ENCODE data around the gene VAV2.
"Not testable (repeated sequence)": the region's sequence is repeated elsewhere in the genome, so short reads cannot be mapped to it uniquely, and the experiment has no call there.

Gene VAV2

DNA sequence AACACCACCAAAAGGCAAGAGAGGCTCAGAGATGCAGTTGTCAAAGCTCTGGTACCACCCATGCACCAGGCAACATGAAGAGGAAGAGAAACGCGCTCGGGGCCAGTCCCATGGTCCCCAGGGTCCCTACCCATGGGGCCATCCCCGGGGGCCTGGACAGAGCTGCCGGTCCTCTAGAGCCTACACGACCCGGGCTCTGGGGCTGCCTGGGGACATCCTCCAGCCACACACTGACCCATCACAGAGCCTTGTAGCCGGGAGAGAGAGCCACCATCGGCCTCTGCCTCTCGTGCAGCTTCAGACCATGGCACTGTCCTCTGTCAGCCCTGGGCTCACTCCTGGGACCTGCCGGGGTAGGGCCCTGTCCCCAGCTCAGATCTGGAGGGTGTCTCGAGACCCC is 23.7 kb downstream of the VAV2 start:
- no peak for DNase-seq

DNA sequence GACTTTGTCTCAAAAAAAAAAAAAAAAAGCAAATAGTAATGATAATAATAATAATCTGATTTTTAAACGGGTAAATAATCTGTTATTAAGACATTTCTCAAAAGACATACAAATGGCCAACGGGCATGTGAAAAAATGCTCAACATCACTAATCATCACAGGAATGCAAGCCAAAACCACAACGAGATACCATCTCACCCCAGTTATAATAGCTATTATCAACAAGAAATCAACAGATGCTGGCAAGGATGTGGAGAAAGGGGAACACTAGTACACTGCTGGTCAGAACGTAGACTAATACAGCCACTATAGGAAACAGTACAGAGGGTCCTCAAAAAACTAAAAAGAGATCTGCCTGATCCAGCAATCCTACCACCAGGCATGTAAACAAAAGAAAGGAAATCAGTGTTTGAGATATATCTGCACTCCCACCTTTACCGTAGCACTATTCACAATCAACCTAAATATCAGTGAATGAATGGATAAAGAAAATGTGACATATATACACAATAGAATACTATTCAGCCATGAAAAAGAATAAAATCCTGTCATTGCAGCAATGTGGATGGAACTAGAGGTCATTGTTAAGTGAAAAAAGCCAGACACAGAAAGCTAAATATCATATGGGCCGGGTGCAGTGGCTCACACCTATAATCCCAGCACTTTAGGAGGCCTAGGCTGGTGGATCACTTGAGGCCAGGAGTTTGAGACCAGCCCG is 24.9 kb downstream of the VAV2 start:
- DNase-seq: no peak

DNA sequence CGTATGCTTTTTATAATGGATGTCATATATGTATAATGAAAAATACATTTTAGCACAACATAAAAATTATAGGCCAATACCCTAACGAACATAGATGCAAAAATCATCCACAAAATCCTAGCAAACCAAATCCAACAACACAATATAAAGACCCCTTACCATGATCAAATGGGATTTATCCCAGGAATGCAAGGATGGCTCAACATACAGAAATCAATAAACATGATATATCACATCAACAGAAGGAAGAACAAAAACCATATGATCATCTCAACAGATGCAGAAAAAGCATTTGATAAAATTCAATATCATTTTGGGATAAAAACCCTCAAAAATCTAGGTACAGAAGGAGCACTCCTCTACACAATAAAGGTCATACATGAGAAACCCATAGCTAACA is 27.7 kb downstream of the VAV2 start:
- DNase-seq: no peak

DNA sequence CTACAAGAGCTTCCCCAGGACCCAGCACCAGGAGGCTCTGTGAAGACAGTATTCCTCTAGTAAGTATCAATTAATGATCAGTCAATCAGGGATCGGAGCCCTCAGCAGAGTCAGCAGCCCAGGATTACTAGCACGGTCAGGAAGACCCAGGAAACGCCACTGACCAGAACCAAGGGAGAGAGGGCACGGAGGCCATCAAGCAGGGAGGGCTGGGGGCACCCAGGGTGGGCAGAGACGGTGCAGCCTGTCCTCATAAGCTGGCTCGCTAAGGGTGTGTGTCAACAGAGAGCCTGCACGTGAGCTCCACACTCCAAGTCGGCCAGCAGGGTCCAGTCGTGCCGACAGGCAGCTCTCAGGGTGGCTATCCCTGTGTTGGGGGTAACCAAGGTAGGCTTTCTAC is 29.0 kb downstream of the VAV2 start:
- no peak for DNase-seq

DNA sequence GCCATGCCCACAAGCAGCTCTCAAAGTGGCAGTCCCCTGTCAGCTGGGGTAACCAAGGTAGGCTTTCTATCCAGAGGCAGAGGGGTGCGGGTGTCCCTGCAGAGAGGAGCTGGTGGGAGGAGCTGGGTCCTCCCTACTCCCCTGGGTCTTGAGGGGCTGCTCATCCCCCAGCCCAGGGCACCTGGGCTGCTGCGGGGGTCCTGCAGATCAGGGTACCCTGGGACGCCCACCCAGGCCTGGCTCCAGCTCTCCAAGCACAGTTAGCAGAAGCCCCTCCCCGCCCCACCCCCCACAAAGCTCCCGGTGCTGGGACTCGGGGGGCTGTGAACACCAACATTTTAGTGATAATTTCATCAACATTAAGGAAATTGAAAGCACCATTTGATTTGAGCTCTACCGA is 29.8 kb downstream of the VAV2 start:
- DNase-seq: no peak

DNA sequence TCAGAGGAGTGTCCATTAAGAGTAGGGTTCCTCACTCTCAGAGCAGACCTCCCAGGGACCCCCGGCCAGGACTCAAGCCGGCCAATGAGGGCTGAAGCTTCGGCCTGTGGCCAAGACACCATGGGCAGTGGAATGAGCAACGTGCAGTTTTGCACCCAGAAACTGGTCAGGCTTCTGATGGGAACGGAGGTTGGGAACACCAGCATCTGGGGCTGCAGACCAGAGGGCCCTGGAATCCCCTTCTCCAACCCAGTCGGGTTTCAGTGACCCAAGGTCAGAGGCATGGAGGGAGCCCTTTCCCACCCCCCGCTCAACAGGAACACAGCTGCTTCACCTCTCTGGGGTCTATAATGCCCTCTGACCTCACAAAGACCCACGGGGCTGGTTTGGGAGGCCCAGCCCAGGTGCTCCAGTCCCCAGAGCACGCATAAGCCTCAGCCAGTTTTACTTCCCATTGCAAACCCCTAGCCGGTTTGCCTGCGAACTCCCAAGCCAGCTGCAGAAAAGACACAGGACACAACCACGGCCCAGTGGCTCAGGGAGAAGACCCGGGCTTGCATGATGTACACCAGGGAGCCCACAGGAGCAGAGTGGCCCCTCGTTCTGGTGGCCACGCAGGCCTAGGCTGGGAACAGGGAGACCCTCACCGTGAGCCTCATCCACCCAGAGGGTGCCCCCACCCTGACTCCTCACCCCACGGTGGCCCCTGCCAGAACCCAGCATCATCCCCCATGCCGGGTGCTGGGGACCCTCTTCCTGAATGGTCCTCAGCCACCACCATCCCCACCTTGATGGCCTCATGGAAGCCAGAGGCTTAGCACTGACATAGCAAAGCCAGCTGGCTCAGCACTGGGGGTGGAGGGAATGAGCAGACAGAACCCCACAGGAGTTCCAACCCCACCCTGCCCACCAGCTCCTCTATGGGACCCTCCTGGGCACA is 30.6 kb downstream of the VAV2 start:
- no peak for DNase-seq

DNA sequence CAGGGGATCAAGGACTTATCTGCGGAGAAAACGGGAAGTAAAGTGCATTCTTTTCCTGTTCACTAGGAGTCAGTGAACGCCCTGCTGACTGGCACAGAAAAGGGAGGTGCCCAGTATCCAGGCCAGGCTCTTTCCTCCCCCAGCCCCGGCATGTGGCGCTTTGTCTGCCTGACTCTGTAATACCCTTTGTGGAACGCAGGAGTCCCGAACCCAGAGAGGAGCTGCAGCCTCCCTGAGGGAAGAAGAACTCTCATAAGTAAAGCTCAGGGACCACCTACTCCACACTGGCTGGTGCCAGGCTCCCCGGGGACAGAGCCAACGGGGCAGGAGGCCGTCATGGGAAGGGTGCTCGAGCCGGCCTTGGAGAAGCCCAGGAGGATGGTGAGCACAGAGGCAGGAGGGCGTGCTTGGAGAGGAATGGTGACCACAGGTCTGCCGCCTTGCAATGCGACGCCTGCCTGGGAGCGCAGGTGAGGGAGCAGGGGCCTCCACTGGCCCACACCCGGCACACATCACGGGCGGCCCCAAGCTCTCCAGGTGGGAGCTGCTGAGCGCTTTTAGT is 31.5 kb downstream of the VAV2 start:
- peak in 1 of 2 donors; percentile 33 for DNase-seq

DNA sequence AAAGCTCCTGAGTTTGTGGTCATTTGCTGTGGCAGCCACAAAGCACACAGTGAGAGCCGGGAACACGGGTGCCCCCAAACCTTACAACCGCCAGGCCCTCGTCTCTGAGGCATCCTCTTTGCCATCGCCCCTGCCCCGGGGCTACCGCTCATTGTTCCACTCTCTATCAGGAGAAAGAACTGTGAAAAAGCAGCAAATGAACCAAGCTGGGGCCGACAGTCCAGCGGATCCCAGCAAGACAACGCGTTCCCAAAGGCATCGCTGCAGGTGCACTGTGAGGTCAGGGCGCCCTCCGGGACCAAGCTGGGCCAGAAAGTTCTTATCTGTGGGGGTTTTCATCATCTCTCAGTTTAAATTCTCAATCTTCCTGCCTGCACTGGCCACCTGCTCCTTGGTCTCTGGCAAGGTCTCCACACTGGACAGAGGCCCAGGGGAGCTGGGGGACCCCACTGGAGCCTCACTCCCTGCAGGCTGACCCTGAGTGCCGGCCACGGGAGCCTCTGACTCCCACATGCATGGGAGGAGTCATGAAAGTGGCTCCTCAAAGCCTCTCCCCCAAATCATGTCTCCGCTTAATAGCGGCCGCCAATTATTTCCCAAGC is 32.1 kb downstream of the VAV2 start:
- DNase-seq: no peak

DNA sequence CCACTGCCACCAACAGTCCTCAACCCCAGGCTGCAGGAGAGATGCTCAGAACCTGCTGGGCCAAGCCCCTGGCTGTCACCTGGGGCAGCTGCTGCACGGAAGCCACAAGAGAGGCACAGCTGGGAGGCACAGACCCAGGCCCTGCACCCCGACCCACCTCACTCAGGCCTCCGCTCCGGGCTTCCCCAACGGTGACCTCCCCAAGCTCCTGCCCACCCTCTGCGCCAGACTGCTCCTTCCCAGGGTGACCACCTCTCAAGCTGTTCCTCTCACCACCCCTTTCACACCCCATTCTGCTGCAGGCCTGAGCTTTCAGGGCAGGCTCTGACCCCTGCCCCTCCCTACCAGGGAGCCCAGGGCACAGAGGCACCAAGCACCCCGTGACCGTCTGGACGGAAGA is 33.0 kb downstream of the VAV2 start:
- DNase-seq: no peak

DNA sequence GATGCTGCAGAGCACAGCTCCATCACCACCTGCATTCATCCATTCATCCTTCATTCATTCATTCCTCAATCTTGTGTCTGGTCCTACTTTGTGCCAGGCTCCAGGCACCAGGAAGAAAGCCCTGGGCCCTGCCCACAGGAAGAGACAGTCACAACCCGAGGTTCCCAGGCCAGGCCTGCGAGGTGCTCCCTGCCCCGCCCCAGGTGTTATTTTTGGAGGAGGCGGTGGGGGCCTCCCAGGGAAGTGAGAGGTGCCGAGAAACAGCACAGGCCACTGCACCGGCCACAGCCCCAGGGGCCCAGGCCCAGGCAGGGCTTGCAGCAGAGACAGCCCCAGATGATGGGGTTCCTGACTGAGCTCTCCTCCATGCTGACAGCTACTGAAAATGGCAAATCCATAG is 33.4 kb downstream of the VAV2 start:
- no peak for DNase-seq

DNA sequence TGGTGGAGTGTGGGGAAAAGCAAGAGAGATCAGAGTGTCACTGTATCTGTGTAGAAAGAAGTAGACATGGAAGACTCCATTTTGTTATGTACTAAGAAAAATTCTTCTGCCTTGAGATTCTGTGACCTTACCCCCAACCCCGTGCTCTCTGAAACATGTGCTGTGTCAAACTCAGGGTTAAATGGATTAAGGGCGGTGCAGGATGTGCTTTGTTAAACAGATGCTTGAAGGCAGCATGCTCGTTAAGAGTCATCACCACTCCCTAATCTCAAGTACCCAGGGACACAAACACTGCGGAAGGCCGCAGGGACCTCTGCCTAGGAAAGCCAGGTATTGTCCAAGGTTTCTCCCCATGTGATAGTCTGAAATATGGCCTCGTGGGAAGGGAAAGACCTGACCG is 34.4 kb downstream of the VAV2 start:
- DNase-seq: not testable (repeated sequence)

DNA sequence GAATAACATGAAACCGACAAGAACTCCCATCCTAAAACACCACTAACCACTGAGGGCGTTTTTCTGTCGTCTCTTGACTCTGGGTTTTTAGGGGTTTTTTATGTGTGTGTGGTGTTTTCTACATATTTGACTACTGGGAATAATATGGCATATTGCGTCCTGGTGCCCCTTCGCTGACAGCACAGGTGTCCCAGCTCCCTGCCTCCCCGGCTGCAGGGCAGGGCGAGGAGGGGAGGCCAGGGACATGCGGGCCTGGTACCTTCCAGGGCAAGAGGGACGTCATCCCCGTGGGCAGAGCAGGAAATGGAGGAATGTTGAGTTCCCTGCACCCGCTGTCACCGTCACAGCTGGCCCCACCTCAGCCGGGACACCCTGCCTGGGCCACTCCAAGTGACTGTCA is 34.8 kb downstream of the VAV2 start:
- DNase-seq: no peak

DNA sequence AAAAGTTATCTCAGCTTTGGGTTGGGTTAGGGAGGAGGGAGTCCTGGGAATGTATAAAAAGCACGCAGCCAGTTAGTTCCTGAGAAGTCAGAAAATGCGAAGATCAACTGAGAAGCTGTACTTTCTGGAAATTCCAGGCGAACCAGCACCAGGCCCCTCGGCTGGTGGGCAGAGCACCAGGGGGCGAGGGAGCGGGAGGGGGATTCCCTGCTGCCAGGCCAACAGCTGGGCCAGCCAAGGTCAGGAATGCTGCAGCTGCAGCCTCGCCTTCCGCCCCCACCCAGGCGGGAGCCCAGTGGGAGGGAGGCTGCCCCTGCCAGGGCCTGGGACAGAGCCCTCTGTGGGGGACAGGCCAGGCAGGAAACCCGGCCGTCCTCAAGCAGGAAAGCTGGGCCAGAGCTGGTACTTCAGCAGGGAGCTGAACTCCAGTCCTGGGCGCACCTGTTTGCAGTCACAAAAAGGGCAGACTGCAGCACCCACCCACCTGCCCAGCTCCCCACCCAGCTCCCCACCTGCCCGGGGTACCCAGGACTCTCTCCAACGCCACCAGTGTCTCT is 35.5 kb downstream of the VAV2 start:
- DNase-seq: no peak

DNA sequence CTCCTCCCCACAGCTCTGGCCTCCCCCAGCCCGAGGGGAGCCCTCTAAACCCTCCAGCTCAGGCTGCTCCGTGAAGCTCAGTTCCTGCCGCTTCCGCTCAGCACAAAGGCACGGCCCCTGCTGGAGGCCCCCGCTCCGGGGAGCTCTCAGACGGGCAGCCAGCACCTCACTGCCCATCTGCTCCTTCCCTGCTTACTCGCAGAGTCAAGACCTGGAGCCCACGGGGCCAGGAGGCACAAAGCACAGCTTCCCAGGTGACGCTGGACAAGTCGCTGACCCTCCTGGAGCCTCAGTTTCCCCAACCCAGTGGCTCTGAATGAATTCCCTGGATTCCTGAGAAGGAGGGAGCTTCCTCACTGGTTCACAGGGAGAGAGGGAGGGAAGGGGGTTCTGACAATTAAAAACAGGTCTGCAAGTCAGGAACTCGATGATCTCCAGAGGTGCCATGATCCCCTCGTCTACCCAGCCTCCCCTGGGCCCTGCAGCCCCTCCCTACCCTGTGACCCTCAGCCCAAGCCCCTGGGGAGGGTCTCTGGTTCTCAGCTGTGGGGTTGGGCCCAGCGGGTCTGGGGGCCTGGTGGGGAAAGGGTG is 36.2 kb downstream of the VAV2 start:
- DNase-seq: no peak

DNA sequence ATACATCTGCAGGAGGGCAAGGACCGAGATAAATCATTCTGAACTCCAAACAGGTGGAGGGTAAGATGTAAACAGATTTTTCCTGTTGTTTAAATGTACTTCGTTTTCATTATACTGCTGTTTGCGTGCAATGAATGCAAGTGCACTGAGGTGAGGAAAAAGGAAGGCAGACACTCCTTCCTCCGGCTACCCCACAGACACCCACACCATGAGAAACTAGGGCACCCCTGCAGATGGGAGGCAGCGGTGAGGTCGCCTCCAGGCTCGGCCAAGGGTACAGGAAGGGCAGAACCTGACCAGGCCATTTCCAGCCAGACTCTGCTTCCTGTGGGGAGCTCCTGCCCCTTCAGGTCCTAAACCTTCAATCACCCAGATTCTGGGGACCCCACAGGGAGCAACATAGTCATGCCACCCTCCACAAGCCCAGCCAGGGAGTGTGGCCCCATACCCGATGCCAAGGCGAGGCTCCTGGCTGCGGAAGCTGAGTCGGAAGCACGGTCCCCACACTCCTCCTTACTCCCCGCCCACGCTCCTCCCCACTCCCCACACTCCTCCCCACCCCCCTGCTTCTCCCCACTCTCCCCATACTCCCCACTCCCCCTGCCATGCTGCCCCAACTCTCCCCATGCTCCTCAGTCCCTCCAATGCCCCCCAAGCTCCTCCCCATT is 37.1 kb downstream of the VAV2 start:
- no peak for DNase-seq

DNA sequence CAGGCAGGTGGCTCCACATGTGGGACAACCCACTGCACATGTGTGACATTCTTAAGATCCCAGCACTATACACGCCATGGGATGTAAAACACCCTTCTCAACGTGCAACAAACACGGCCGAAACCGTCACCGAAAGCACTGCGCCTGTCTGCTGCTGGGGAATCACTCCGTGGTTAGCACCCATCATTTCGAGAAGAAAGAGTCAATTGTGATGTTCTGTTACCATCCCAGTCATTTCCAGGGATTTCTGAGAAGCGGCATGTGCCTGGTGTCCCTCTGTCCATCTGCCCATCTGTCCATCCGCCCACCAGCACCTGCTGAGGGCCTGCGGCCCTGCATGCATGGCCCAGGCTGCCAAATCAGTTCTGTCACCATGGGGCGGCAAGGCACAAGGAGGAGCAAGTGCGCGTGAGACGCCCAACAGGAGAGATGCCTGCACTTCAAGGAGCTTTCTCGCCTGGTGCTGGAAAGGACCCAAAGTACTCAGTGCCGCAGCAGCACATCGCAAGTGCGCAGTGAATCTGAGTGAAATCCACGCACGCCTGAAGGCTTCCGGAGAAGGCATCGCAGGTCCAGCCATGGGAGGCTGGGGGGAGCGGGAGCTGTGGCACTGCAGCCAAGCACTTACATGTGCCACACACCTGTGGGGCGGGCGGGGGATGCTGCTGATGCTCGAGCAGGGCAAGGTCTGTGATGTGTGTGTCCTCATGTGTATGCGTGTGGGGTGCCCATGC is 38.0 kb downstream of the VAV2 start:
- no peak for DNase-seq

DNA sequence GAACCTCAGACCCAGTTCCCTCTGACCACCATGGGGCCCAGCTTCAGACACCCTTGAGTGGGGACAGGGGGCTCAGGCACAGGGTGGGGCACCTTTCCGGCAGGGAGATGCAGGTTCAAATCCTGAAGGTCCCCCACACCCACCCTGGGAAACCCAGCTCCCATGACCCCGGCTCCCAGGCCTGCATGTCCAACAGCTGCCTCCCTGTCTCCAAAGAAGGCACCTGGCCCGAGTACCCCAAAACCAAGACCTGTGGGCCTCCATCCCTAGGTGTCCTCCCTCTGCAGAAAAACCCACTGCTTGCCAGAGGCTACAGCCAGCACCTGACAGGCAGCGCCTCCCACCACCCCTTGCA is 38.5 kb downstream of the VAV2 start:
- DNase-seq: no peak

DNA sequence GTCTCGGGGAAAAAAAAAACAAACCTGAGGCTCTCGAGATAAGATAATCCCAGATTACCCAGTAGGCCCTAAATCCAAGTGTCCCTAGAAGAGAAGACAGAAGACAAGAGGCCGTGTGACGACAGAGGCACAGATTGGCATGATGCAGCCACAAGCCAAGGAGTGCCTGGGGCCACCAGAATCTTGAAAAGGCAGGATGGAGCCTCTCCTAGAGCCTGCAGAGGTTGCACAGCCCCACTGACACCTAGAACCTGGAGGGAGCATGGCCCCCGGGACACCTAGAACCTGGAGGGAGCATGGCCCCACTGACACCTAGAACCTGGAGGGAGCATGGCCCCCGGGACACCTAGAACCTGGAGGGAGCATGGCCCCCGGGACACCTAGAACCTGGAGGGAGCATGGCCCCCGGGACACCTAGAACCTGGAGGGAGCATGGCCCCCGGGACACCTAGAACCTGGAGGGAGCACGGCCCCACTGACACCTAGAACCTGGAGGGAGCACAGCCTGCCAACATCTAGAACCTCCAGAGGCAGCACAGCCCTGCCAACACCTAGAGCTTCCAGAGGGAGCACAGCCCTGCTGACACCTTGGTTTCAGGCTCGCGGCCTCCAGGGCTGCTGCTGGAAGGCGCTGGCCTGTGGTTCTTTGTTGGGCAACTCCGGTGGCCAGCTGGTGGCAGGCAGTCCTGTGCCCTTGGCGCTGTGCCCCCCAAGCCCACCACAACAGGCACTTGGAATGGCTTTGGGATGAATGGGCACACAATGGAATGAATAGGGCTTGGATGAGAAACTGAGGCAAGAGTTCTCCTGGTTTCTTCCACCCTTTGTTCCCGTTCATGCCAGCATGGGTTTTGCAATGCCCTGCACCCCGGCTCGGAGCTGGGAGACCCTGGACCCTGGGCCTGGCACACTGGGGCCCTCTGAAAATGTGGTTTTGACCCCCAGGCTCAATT is 39.2 kb downstream of the VAV2 start:
- no peak for DNase-seq

DNA sequence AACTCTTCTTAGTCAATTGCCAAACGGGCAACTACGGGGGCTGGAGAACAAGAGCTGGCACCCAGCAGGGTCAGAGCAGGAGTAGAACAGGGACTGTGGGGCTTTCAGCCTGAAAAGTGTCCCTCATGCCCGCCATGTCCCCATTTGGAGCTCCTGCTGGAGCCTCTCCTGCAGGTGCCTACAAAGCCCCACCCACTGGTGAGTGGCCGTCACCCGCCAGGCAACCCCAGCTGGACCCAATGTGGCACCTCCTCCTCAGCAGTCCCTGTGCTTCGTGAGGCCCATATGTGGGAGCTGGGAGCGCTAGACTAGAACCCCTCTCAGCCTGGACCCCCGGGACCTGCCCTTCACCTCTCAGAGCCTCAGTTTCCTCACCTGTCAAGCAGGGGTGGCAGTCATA is 40.9 kb downstream of the VAV2 start:
- DNase-seq: no peak

DNA sequence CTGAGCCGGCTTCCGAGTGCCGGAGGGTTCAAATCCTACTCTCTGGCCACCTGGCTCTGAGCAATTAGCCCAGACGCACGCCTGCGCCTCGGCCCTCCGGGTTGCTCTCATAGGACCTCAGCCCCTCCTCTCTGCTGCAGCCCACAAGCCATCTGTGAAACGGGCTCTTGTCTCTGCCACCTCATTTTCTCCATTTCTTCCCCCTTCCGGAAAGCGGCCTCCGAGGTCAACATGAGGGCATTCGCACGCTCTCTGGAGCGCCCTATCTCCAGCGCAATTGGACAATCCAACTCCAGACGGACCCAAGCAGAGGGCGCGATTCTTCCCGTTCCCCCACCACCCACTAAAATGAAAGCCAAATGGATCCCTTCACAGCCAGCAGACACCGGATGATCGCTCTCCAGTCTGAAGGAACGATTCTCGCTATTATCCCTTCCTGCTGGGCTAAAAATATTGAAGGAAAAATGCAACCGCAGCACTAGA is 41.5 kb downstream of the VAV2 start:
- DNase-seq: no peak
